Keratinocyte (primary cell): ENCODE data around the gene SNX14. TPM values are rescaled to one million over a fixed set of nuclear protein-coding genes. Genes with fewer than 3 reads are reported as not detected.

Source experiments
- DNase-seq: peaks from one replicate; pipeline ENCODE4 v3.0.0-alpha.2; 2011; ENCODE audit warnings: low read depth, missing footprints, low spot score
- FAIRE-seq: peaks from 2 replicates; lab custom pipeline; 2011; peaks lifted over from hg19 to GRCh38; lab: Jason Lieb, UNC
- H2AFZ ChIP-seq: 2 replicates; pipeline ENCODE4 v1.6.0; 2012; ENCODE audit warnings: low read length, control low read depth, inconsistent platforms; ENCODE audit not compliant: control insufficient read depth
- H3K27ac ChIP-seq: 2 replicates; pipeline ENCODE4 v1.5.1; 2011; ENCODE audit warnings: low read length; ENCODE audit not compliant: control insufficient read depth, insufficient read depth
- H3K27me3 ChIP-seq: 3 replicates; pipeline ENCODE4 v1.6.0; 2011; ENCODE audit warnings: low read length; ENCODE audit not compliant: control insufficient read depth, insufficient read depth; ENCODE audit errors: extremely low read depth
- H3K36me3 ChIP-seq, 2 experiments: 2 replicates in 1 of 2; 3 replicates in 1 of 2; pipeline ENCODE4 v1.5.1; 2011; ENCODE audit warnings: low read length in 2 of 2, mild to moderate bottlenecking in 1 of 2; ENCODE audit not compliant: control insufficient read depth in 2 of 2, insufficient read depth in 2 of 2; ENCODE audit errors: extremely low read depth in 1 of 2
- H3K4me1 ChIP-seq: 3 replicates; pipeline ENCODE4 v1.5.1; 2011; ENCODE audit warnings: low read length; ENCODE audit not compliant: control insufficient read depth, insufficient read depth; ENCODE audit errors: extremely low read depth
- H3K4me2 ChIP-seq: 3 replicates; pipeline ENCODE4 v1.6.0; 2011; ENCODE audit warnings: low read depth, low read length; ENCODE audit not compliant: control insufficient read depth, insufficient read depth; ENCODE audit errors: extremely low read depth
- H3K4me3 ChIP-seq, 3 experiments: fragments of 200-600 bp in 1 of 3; sonication (generic) in 1 of 3; 2 replicates in 2 of 3; 3 replicates in 1 of 3; pipeline ENCODE4 v1.5.1; 2011 to 2016; ENCODE audit warnings: low read length in 3 of 3, mild to moderate bottlenecking in 3 of 3, control low read depth in 2 of 3, inconsistent platforms in 1 of 3, low read depth in 1 of 3, mixed read lengths in 1 of 3, mixed run types in 1 of 3, moderate library complexity in 1 of 3; ENCODE audit not compliant: control insufficient read depth in 2 of 3, insufficient read depth in 2 of 3; ENCODE audit errors: extremely low read depth in 1 of 3
- H3K79me2 ChIP-seq: 2 replicates; pipeline ENCODE4 v1.6.0; 2012; ENCODE audit warnings: low read length; ENCODE audit not compliant: control insufficient read depth, insufficient read depth
- H3K9ac ChIP-seq: 3 replicates; pipeline ENCODE4 v1.6.0; 2011; ENCODE audit warnings: low read length; ENCODE audit not compliant: control insufficient read depth, insufficient read depth; ENCODE audit errors: extremely low read depth
- H3K9me1 ChIP-seq: 3 replicates; pipeline ENCODE4 v1.6.0; 2011; ENCODE audit warnings: low read length; ENCODE audit not compliant: control insufficient read depth, insufficient read depth; ENCODE audit errors: extremely low read depth
- H3K9me3 ChIP-seq: 2 replicates; pipeline ENCODE4 v1.5.1; 2012; ENCODE audit warnings: low read depth, low read length; ENCODE audit not compliant: control insufficient read depth
- H4K20me1 ChIP-seq: 3 replicates; pipeline ENCODE4 v1.6.0; 2011; ENCODE audit warnings: low read length; ENCODE audit not compliant: control insufficient read depth, insufficient read depth; ENCODE audit errors: extremely low read depth
- CTCF ChIP-seq, 3 experiments: IDR thresholded peaks in 1 of 3; conservative IDR thresholded peaks in 1 of 3; optimal IDR thresholded peaks in 1 of 3; 2 replicates in 2 of 3; 3 replicates in 1 of 3; pipeline versions ENCODE3 to v1.5.1; 2011; ENCODE audit warnings: low read length in 3 of 3, mild to moderate bottlenecking in 3 of 3, moderate library complexity in 2 of 3, control low read depth in 1 of 3, inconsistent platforms in 1 of 3; ENCODE audit not compliant: insufficient read depth in 2 of 3; ENCODE audit errors: extremely low read depth in 1 of 3
- EZH2 ChIP-seq: IDR thresholded peaks from one replicate; pipeline ENCODE4 v1.6.1; 2012; ENCODE audit warnings: inconsistent platforms, mild to moderate bottlenecking, low read length, moderate library complexity
- dilution Hi-C: fragments of 300-500 bp; cut with MboI; formaldehyde crosslinking; loops from one replicate; pipeline ENCODE4 v1.7.0; 2020; ENCODE audit warnings: low sequenced_read_pairs; ENCODE audit not compliant: extremely low pct_ligation_motif_present
- polyA plus RNA-seq, 5 experiments: library from polyadenylated mRNA; depleted of rRNA in 3 of 5; stranded (reverse) in 3 of 5; stranded (forward) in 1 of 5; unstranded in 1 of 5; fragments of >200 nt; gene quantifications; 1 replicate in 1 of 5; 2 replicates in 3 of 5; 3 replicates in 1 of 5; pipeline versions ENCODE4 v1.2.1 to v1.2.3, GENCODE V29; 2011 to 2012; ENCODE audit warnings: missing spikeins in 2 of 5, low read depth in 1 of 5, low replicate concordance in 1 of 5

Gene SNX14
- polyA plus RNA-seq, 1 donor (not counting 4 experiments of a cell fraction or from before 2014, with no cell fraction given), result 97.5 TPM

DNA sequence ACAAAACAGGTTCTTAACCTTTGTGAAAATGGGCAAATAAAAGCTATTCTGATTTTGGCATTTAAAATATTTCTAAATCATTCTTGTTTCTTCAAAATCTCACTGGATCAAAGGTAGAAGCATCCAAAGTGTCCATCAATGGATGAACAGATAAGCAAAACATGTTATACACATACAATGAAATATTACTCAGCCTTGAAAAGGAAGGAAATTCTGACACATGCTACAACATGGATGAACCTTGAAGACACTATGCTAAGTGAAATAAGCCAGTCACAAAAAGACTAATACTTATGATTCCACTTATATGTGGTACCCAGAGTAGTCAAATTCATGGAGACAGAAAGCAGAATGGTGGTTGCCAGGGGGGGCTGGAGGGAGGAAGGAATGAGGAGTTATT lies 45.9 kb downstream of the SNX14 start:
- no peak for DNase-seq
- H3K36me3 ChIP-seq, result peaks cover 3 to 5% of the 10 kb centered on the region in 2 experiments
- H3K9me1 ChIP-seq, result no peaks in the 10 kb centered on the region
- no peaks in the 10 kb centered on the region for H4K20me1 ChIP-seq
- H3K4me2 ChIP-seq, result no peak overlapping the region
- no peak for TF ChIP-seq CTCF (optimal IDR thresholded peaks at IDR 0.05 in 1 of 3, IDR thresholded peaks at IDR 0.05 in 1 of 3, conservative IDR thresholded peaks at IDR 0.05 in 1 of 3; ENCODE audit: extremely low read depth in 1 of 3, insufficient read depth in 2 of 3, low read length in 3 of 3)
- TF ChIP-seq EZH2, result no peak
- H3K9me3 ChIP-seq, result no peaks in the 10 kb centered on the region
- H3K4me3 ChIP-seq, result no peak overlapping the region
- H3K9ac ChIP-seq, result no peak overlapping the region
- dilution Hi-C loops, result no loop called here
- H3K27ac ChIP-seq, result no peak overlapping the region
- H3K4me1 ChIP-seq, result no peaks in the 10 kb centered on the region
- no peaks in the 10 kb centered on the region for H3K27me3 ChIP-seq
- H2AFZ ChIP-seq, result no peak overlapping the region
- FAIRE-seq, result no peak
- no peaks in the 10 kb centered on the region for H3K79me2 ChIP-seq

- Histone ChIP-seq H3K4me1 (no peaks in the 10 kb centered on the region), H3K4me2 (no peak overlapping the region), H3K9me3 (no peaks in the 10 kb centered on the region), H3K79me2 (no peaks in the 10 kb centered on the region), H3K9me1 (no peaks in the 10 kb centered on the region), H3K27ac (no peak overlapping the region), H3K4me3 (no peak overlapping the region), H3K36me3 (peaks cover 0 to 3% of the 10 kb centered on the region in 2 experiments), H4K20me1 (no peaks in the 10 kb centered on the region), H2AFZ (no peak overlapping the region), H3K9ac (no peak overlapping the region), H3K27me3 (no peaks in the 10 kb centered on the region)
- dilution Hi-C loops, result no loop called here
- DNase-seq (no peak), FAIRE-seq (no peak)
- TF ChIP-seq CTCF (optimal IDR thresholded peaks at IDR 0.05 in 1 of 3, IDR thresholded peaks at IDR 0.05 in 1 of 3, conservative IDR thresholded peaks at IDR 0.05 in 1 of 3; ENCODE audit: extremely low read depth in 1 of 3, insufficient read depth in 2 of 3, low read length in 3 of 3) (no peak), EZH2 (no peak)
Measured at GRCh38 chr6:85544776-85545175, 48.9 kb downstream of the SNX14 start.
